NB4 (cell line): Measurements from ENCODE around the gene RBM43.

Source experiments
- CTCF ChIP-seq: IDR thresholded peaks from one replicate; pipeline ENCODE4 v1.5.1; 2012; ENCODE audit warnings: low read depth, low read length
- MAX ChIP-seq: IDR thresholded peaks from 2 replicates; pipeline ENCODE4 v1.6.1; 2011; ENCODE audit warnings: low read depth, low read length
- MYC ChIP-seq: IDR thresholded peaks from 2 replicates; pipeline ENCODE4 v1.6.1; 2011; ENCODE audit warnings: low read depth, low read length
- POLR2A ChIP-seq: IDR thresholded peaks from 2 replicates; pipeline ENCODE4 v1.6.1; 2011; ENCODE audit warnings: mild to moderate bottlenecking; ENCODE audit not compliant: insufficient read length; ENCODE audit errors: extremely low read depth

GRCh38 chr2:151267537-151267936 lies 5.9 kb upstream of the RBM43 start:
- no peak for TF ChIP-seq CTCF
- no peak for TF ChIP-seq MAX
- no peak for TF ChIP-seq MYC
- TF ChIP-seq POLR2A, result no peak
